Smooth muscle cell (in vitro differentiated cells): ENCODE data around the gene LHB. TPM values are rescaled to one million over a fixed set of nuclear protein-coding genes. Genes with fewer than 3 reads are reported as not detected.

Source experiments
- DNase-seq: peaks from one replicate; lab custom pipeline; 2025; ENCODE audit not compliant: unreplicated experiment; lab: John Stamatoyannopoulos, UW
- H2AFZ ChIP-seq: fragments of 200-600 bp; sonication (generic); 2 replicates; pipeline ENCODE4 v1.6.0; 2016; ENCODE audit warnings: antibody characterized with exemption, low read depth, mild to moderate bottlenecking
- H3F3A ChIP-seq: fragments of 200-600 bp; sonication (generic); 2 replicates; pipeline ENCODE4 v1.6.0; 2017; ENCODE audit warnings: antibody characterized with exemption, low read depth
- H3K27ac ChIP-seq: fragments of 200-600 bp; sonication (generic); 2 replicates; pipeline ENCODE4 v1.5.1; 2016; ENCODE audit warnings: low read depth, mild to moderate bottlenecking
- H3K27me3 ChIP-seq: fragments of 200-600 bp; sonication (generic); 2 replicates; pipeline ENCODE4 v1.6.1; 2016; ENCODE audit warnings: low read depth, mild to moderate bottlenecking
- H3K36me3 ChIP-seq: fragments of 200-600 bp; sonication (generic); 2 replicates; pipeline ENCODE4 v1.5.1; 2016; ENCODE audit warnings: low read depth
- H3K4me1 ChIP-seq: fragments of 200-600 bp; sonication (generic); 2 replicates; pipeline ENCODE4 v1.5.1; 2016; ENCODE audit warnings: low read depth
- H3K4me2 ChIP-seq: fragments of 200-600 bp; sonication (generic); 2 replicates; pipeline ENCODE4 v1.6.0; 2016; ENCODE audit warnings: mild to moderate bottlenecking
- H3K4me3 ChIP-seq: fragments of 200-600 bp; sonication (generic); 2 replicates; pipeline ENCODE4 v1.5.1; 2016; ENCODE audit warnings: mild to moderate bottlenecking
- H3K79me2 ChIP-seq: fragments of 200-600 bp; sonication (generic); 2 replicates; pipeline ENCODE4 v1.6.0; 2016; ENCODE audit warnings: low read depth, mild to moderate bottlenecking
- H3K9ac ChIP-seq: fragments of 200-600 bp; sonication (generic); 2 replicates; pipeline ENCODE4 v1.6.0; 2016; ENCODE audit warnings: low read depth
- H3K9me3 ChIP-seq: fragments of 200-600 bp; sonication (generic); replicated peaks from 2 replicates; pipeline ENCODE4 v1.5.1; 2016; ENCODE audit warnings: low read depth
- H4K20me1 ChIP-seq: fragments of 200-600 bp; sonication (generic); 2 replicates; pipeline ENCODE4 v1.6.0; 2016; ENCODE audit warnings: low read depth
- CTCF ChIP-seq: fragments of 200-600 bp; sonication (generic); IDR thresholded peaks from 2 replicates; pipeline ENCODE4 v1.5.1; 2017; ENCODE audit warnings: borderline replicate concordance, mild to moderate bottlenecking, antibody characterized with exemption; ENCODE audit not compliant: insufficient read depth, poor library complexity, severe bottlenecking
- WGBS: methylation state at CpG from one replicate; pipeline ENCODE4 v1.1.7; 2016; ENCODE audit warnings: low lambda C conversion rate; 5-methylcytosine and 5-hydroxymethylcytosine counted together
- polyA plus RNA-seq: library from polyadenylated mRNA; unstranded; fragments of >200 nt; fragmentation: Nextera tagmentation; extraction: Ambion mirVana; gene quantifications from 2 replicates; pipeline ENCODE4 v1.2.1, GENCODE V29; 2016
- total RNA-seq: library from RNA; depleted of rRNA; stranded (reverse); fragments of >200 nt; gene quantifications from 2 replicates; pipeline ENCODE4 v1.2.3, GENCODE V29; 2014

The LHB gene
- total and polyA plus RNA-seq, 2 experiments from 2014 or later = not detected

GRCh38 chr19:48988286-48988685 lies 28.6 kb downstream of the LHB start:
- Histone ChIP-seq H3K4me1 (peaks cover 10% of the 10 kb centered on the region), H4K20me1 (peaks cover 49% of the 10 kb centered on the region), H3K27ac (no peak overlapping the region), H3K4me2 (no peak overlapping the region), H3F3A (no peaks in the 10 kb centered on the region), H3K4me3 (no peak overlapping the region), H3K9ac (no peak overlapping the region), H3K9me3 (no peaks in the 10 kb centered on the region), H2AFZ (no peak overlapping the region), H3K27me3 (no peaks in the 10 kb centered on the region), H3K79me2 (peaks cover 37% of the 10 kb centered on the region), H3K36me3 (no peaks in the 10 kb centered on the region)
- no peak for DNase-seq
- no peak for TF ChIP-seq CTCF
- WGBS = 97% methylated on average over 7 of the region's 7 CpGs

- H3K9ac ChIP-seq = no peak overlapping the region
- H3K27me3 ChIP-seq = no peaks in the 10 kb centered on the region
- peaks cover 49% of the 10 kb centered on the region for H4K20me1 ChIP-seq
- no peak overlapping the region for H3K4me2 ChIP-seq
- H2AFZ ChIP-seq = no peak overlapping the region
- H3K4me3 ChIP-seq = no peak overlapping the region
- no peaks in the 10 kb centered on the region for H3F3A ChIP-seq
- WGBS = 92% methylated on average over 6 of the region's 7 CpGs
- no peak for TF ChIP-seq CTCF
- H3K9me3 ChIP-seq = no peaks in the 10 kb centered on the region
- H3K27ac ChIP-seq = no peak overlapping the region
- no peaks in the 10 kb centered on the region for H3K36me3 ChIP-seq
- DNase-seq = no peak
- H3K4me1 ChIP-seq = peaks cover 10% of the 10 kb centered on the region
- H3K79me2 ChIP-seq = peaks cover 30% of the 10 kb centered on the region
Observed at GRCh38 chr19:48987323-48987722, 29.6 kb downstream of the LHB start.

- 93% methylated on average over 2 of the region's 3 CpGs for WGBS
- no peak for TF ChIP-seq CTCF
- Histone ChIP-seq H3K9me3 (no peaks in the 10 kb centered on the region), H2AFZ (no peak overlapping the region), H3K36me3 (no peaks in the 10 kb centered on the region), H3K27ac (no peak overlapping the region), H3K9ac (no peak overlapping the region), H3K79me2 (peaks cover 19% of the 10 kb centered on the region), H3F3A (no peaks in the 10 kb centered on the region), H3K27me3 (no peaks in the 10 kb centered on the region), H3K4me2 (no peak overlapping the region), H3K4me3 (no peak overlapping the region), H3K4me1 (peaks cover 2% of the 10 kb centered on the region), H4K20me1 (peaks cover 40% of the 10 kb centered on the region)
- DNase-seq = no peak
Observed at GRCh38 chr19:48986211-48986610, 30.7 kb downstream of the LHB start.

- Histone ChIP-seq H3F3A (no peaks in the 10 kb centered on the region), H3K4me3 (no peak overlapping the region), H2AFZ (no peak overlapping the region), H3K36me3 (no peaks in the 10 kb centered on the region), H4K20me1 (peaks cover 35% of the 10 kb centered on the region), H3K79me2 (peaks cover 15% of the 10 kb centered on the region), H3K9me3 (no peaks in the 10 kb centered on the region), H3K4me1 (no peaks in the 10 kb centered on the region), H3K4me2 (no peak overlapping the region), H3K9ac (no peak overlapping the region), H3K27me3 (no peaks in the 10 kb centered on the region), H3K27ac (no peak overlapping the region)
- no peak for TF ChIP-seq CTCF
- 99% methylated on average over 13 of the region's 13 CpGs for WGBS
- DNase-seq = no peak
Observed at GRCh38 chr19:48985711-48986110, 31.2 kb downstream of the LHB start.
